MG63 (cell line): ENCODE results near the gene CUL4A. TPM values are rescaled to one million over a fixed set of nuclear protein-coding genes. Genes with fewer than 3 reads are reported as not detected.
A peak's percentile ranks its signal among the peaks of the same experiment; 100 is the strongest.

Experiments used
- DNase-seq: peaks from one replicate; pipeline ENCODE4 v3.0.0-alpha.2; 2020
- H3K27me3 ChIP-seq: fragments of 250-450 bp; sonication (Bioruptor Pico); 2 replicates; pipeline ENCODE4 v1.5.1; 2020; ENCODE audit warnings: mild to moderate bottlenecking, moderate library complexity
- H3K36me3 ChIP-seq: fragments of 250-450 bp; sonication (Bioruptor Pico); 2 replicates; pipeline ENCODE4 v1.5.1; 2020; ENCODE audit warnings: mild to moderate bottlenecking, moderate library complexity
- H3K4me3 ChIP-seq: fragments of 250-450 bp; sonication (Bioruptor Pico); 2 replicates; pipeline ENCODE4 v1.5.1; 2020; ENCODE audit warnings: mild to moderate bottlenecking, moderate library complexity
- H3K9me3 ChIP-seq: fragments of 250-450 bp; sonication (Bioruptor Pico); 2 replicates; pipeline ENCODE4 v1.5.1; 2020; ENCODE audit warnings: mild to moderate bottlenecking, moderate library complexity
- total RNA-seq: library from RNA; depleted of rRNA; stranded (reverse); fragments of >200 nt; shearing (Covaris generic); gene quantifications from 2 replicates; pipeline ENCODE4 v1.2.3, GENCODE V29; 2014; ENCODE audit warnings: low replicate concordance

CUL4A gene
- total RNA-seq, 1 experiment from 2014 or later, result 157 TPM

DNA sequence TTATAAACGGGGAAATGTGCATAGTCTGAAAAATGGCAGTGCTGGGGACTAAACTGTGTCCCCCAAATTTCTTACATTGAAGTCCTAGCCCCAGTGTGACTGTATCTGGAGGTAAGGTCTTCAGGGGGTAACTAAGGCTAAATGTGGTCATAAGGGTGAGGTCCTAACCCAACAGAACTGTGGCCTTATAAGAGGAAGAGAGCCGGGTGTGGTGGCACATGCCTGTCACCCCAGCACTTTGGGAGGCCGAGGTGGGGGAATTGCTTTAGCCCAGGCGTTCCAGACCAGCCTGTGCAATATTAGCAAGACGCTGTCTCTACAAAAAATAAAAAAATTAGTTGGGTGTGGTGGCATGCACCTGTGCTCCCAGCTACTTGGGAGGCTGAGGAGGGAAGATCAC, 33.1 kb upstream of the CUL4A start:
- Histone ChIP-seq H3K9me3 (no peaks in the 10 kb centered on the region), H3K36me3 (peaks cover 86% of the 10 kb centered on the region), H3K4me3 (no peak overlapping the region), H3K27me3 (no peaks in the 10 kb centered on the region)
- no peak for DNase-seq

DNA sequence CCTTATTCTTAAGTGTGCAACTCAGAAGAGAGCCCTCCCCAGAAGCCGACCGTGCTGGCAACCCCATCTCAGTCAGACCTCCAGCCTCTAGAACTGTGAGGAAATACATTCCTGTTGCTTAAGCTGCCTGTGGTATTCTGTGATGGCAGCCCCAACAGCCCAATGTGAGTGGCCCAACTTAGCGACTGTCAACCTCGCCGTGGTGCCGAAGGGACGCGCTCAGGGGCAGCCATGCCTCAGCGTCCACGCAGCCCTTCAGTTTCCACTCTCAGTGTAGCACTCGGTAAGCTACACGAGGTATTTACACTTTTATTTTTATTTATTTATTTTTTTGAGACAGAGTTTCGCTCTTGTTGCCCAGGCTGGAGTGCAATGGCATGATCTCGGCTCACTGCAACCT, 32.6 kb upstream of the CUL4A start:
- peaks cover 84% of the 10 kb centered on the region for H3K36me3 ChIP-seq

DNA sequence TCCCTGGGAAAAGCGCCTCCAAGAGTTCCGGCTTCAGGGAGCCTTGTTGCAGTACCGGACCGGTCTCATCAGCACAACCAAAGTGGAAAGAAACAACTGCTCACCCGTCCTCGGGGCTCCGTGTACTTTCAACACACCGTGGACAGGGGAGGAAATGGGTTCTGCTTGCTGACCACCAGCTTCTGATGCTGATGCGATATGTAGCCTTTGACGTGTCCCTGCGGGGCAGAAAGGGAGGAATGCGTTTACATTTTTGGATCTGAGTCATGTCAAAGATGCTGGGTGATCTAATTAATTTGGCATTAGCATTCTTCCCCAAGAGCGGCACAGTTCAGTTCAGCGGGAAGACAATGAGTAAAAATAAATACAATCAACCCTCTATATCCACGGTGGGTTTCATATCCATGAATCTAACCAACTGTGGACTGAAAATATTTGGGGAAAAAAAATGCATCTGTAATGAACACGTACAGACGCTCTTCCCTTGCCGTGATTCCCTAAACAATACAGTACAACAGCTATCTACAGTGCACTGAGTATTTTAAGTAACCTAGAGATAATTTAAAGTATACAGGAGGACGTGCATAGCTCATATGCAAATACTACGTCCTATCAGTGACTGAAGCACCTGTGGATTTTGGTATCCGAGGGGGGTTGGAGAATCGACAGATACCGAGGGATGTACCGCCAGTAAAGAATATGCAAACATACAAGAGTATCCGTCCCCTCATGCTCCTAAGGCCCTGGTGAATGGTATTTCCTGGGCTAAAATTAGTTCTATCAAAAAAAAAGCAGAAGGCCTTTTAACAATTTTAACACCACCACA, 31.1 kb upstream of the CUL4A start:
- Histone ChIP-seq H3K27me3 (no peaks in the 10 kb centered on the region), H3K4me3 (no peak overlapping the region)

More for the DNA sequence above, 32.6 kb upstream of the CUL4A start:
- no peaks in the 10 kb centered on the region for H3K9me3 ChIP-seq
- no peaks in the 10 kb centered on the region for H3K27me3 ChIP-seq
- no peak overlapping the region for H3K4me3 ChIP-seq
- no peak for DNase-seq

DNA sequence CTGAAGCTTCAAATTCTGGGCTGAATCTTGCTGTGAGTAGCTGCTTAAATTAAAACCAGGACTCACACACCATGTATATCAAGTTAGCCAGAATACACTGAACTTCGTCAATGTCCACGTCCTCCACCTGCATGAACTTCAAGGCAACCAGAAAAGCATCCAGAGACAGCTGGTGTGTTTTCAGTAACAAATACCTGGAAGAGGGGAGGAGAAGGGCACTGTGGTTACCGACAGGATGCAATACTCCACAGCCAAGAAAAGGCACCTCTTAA, 30.6 kb upstream of the CUL4A start:
- no peaks in the 10 kb centered on the region for H3K9me3 ChIP-seq
- peaks cover 88% of the 10 kb centered on the region for H3K36me3 ChIP-seq
- H3K27me3 ChIP-seq, result no peaks in the 10 kb centered on the region
- no peak for DNase-seq
- no peak overlapping the region for H3K4me3 ChIP-seq

More for the DNA sequence above, 31.1 kb upstream of the CUL4A start:
- peak; percentile 64 for DNase-seq
- H3K36me3 ChIP-seq, result peaks cover 87% of the 10 kb centered on the region
- no peaks in the 10 kb centered on the region for H3K9me3 ChIP-seq

DNA sequence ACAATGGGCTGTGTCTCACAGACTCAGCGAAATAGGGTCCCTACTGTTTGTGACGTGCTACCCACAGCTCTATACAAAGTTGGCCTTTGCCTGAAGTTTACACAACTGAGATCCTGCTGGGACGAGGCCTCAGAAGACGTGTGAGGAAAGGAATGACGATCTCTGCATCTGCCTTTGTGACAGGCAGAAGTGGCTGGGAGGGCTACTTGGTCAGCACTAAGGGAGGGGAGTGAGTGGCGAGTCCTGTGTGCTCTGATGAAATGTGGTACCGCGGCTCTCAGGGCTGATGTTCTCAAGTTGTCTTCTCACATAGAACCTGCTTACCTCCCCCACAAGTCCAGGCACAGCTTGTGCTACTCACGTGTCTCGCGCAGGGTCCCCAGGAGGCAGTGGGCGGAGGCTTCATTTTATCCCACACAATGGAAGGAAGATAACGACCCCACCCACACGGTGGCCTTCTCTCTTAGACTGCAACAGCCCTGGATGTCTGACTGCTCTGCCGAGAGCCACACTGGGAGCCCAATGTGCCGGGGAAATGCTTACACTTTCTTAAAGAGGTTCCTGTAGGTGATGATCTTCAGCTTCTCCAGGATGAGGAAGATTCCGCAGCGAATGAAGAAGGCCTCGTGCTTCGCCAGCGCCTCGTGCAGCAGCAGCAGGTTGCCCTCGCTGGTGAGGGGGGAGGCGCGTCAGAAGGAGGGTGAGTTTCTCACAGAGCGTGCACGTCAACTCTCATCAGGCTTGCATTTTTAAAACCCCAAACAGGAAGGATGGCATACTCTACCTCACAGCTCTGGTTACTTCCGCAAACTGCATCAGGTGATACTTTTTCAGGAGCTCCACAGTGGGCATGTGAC, 29.8 kb upstream of the CUL4A start:
- H3K36me3 ChIP-seq, result peaks cover 92% of the 10 kb centered on the region
- no peak for DNase-seq

DNA sequence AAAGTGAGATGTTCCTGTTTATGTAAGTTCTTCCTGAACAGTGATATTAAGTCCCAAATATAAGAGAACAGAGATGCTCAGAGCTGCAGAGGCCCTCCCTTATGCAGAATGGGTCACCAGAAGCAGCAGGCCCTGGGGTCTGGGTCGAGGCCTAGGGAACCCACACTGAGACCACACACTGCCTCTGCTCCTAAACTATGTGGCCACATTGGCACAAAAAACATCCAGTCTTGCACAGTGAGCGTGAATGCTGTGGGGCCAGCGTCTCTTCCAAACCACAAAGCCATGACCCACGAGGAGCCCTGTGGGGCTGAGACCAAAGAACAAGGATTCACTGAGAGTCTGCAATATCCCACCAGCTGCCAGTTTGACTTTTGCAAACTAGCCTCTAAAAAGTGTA, 27.4 kb upstream of the CUL4A start:
- H3K36me3 ChIP-seq, result peaks cover 91% of the 10 kb centered on the region
- H3K27me3 ChIP-seq, result no peaks in the 10 kb centered on the region
- DNase-seq, result no peak
- H3K9me3 ChIP-seq, result no peaks in the 10 kb centered on the region
- no peak overlapping the region for H3K4me3 ChIP-seq

More for the DNA sequence above, 29.8 kb upstream of the CUL4A start:
- Histone ChIP-seq H3K4me3 (no peak overlapping the region), H3K9me3 (no peaks in the 10 kb centered on the region), H3K27me3 (no peaks in the 10 kb centered on the region)

DNA sequence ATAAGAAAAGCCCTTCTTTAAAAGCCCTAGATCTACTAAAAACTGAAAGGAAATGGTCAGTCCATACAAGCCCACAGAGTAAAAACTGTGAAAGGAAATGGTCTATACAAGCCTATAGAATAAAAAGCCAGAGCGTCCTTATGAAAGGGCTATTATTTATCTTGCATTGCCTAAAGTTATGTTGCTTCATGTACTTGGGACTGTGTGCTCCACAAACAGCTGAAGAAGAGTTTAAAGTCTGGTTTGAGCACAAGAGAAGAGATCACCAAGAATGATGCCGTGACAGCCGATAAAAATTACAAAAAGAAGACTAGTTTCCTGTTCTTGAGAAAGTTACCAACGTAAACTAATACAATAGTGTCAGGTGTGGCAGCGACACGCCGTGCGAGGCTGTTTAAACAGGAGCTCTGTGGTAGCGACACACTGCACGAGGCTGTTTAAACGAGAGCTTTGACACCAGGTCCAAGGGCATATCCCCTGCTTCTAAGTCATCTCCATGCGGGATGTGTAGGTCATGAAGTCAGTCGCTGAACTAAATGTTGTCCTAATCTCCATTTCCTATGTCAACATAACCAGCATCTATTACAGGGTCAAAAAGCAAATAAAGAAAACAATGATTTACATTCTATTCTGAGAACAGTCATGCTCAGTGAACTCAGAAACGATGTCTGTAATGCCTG, 25.8 kb upstream of the CUL4A start:
- H3K4me3 ChIP-seq, result no peak overlapping the region
- H3K36me3 ChIP-seq, result peaks cover 86% of the 10 kb centered on the region
- no peaks in the 10 kb centered on the region for H3K9me3 ChIP-seq
- no peak for DNase-seq
- no peaks in the 10 kb centered on the region for H3K27me3 ChIP-seq

DNA sequence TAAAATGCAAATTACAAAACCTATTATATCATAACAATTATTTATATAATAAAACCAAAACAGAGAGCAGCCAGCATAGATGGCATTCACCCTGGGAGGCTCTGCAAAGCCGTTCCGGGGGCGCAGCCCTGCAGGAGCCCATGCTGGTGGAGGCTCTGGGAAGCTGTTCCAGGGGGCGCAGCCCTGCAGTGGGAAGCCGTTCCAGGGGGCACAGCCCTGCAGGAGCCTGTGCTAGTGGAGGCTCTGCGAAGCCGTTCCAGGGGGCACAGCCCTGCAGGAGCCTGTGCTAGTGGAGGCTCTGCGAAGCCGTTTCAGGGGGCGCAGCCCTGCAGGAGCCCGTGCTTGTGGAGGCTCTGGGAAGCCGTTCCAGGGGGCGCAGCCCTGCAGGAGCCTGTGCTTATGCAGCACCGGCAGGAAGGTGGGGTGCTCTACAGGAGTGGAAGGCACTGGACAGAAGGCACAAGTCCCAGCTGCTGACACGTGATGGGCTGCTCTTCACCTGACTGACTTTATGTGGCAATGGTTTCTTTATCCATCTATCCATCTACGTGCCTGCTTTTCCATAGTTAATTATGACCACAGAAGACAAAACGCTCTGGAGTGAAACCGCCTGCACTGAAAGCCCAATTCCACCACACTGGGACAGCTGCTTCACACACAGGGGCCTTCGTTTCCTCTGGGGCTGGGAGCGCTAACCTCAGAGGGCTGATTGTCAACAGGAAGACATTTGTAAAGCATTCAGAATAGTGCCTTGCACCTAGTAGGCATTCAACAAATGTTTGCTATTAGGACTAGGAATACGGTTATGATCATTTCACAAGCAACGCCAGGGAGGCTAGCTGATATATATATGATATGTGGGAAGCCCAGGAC, 24.6 kb upstream of the CUL4A start:
- Histone ChIP-seq H3K27me3 (no peaks in the 10 kb centered on the region), H3K4me3 (no peak overlapping the region), H3K36me3 (peaks cover 86% of the 10 kb centered on the region), H3K9me3 (no peaks in the 10 kb centered on the region)
- DNase-seq, result no peak

DNA sequence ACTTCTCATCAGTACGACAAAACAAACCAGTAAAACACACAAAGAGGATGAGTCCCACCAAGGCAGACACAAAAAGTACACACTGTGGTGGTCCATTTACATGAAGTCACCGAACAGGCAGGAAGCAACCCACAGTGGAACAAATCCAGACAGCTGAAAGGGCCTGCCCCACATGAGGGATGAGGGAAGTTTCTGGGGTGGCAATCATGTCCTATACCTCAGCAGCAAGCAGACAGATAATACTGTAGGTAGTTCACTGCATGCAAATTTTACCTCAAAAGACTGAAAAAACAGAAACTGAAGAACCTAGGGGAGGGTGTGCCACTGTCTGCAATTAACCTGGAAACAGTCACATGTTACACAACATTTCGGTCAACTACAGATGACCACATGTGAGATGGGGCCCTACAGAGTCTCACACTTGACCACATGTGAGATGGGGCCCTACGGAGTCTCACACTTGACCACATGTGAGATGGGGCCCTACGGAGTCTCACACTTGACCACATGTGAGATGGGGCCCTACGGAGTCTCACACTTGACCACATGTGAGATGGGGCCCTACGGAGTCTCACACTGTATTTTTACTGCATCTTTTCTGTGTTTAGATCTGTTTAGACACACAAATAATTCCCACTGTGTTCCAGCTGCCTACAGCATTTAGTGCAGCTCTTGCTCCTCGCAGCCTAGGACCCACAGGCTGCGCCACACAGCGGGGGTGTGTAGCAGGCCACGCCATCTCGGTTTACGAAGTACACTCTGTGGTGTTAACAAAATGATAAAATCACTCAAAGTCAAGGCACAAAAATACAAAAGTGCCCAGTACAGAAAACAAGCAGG, 23.1 kb upstream of the CUL4A start:
- Histone ChIP-seq H3K36me3 (peaks cover 84% of the 10 kb centered on the region), H3K27me3 (no peaks in the 10 kb centered on the region), H3K4me3 (peak overlapping the region; percentile 24; the same call in 1 of the 2 replicates), H3K9me3 (no peaks in the 10 kb centered on the region)
- no peak for DNase-seq

DNA sequence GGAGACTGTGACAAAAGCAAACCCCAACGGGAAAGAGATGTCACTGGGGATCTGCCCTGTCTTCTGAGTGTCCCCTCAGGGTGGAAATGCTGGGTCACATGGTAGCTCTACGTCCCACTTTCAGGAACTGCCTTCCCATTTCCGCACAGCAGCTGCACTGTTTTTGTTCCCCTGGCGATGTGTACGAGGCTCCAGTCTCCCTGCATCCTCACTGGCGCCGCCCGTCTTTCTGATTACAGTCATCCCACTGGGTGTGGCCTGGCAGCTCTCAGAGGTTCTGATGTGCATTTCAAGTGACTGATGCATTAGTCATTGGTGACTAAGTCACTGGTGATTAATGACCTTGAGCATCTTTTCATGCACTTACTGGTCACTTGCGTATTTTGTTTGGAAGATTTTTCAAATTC, 22.1 kb upstream of the CUL4A start:
- Histone ChIP-seq H3K27me3 (no peaks in the 10 kb centered on the region), H3K4me3 (peak overlapping the region; percentile 24), H3K36me3 (peaks cover 86% of the 10 kb centered on the region), H3K9me3 (no peaks in the 10 kb centered on the region)
- peak; percentile 98 for DNase-seq

DNA sequence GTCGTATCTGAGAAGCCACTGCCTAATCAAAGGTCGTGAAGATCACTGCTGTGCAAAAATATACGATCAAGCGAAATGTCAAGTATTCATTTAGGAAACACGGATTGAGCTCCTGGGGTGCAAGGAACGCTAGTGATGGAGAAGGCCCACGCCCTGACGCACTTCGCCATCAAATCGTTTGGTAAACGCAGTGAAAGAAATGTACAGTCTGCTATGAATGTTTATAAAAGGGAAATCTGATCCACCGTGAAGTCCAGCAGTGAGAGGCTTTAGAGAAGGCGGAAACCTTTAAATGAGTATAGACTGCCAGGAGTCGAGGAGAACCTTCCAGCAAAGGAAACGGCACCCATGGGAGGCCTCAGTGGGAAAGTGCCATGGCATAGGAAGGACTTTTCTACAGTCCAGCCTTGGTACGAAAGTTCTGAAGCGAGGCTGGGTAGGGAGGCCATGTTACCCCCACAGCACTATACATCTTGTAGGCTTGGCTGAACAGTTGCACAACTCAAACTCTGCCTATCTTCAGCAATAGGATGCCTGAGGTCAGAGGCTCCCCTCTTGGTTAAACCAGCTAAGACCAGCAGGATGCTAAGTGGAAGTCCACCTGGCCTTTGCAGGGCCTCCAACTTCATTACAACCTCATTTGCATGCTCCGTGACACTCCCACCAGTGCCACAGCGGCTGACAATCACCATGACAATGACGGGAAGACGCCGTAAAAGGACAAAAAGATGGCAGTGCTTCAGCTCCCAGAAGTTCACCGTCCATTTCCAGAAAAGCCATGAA, 21.3 kb upstream of the CUL4A start:
- Histone ChIP-seq H3K27me3 (no peaks in the 10 kb centered on the region), H3K4me3 (no peak overlapping the region), H3K36me3 (peaks cover 83% of the 10 kb centered on the region), H3K9me3 (no peaks in the 10 kb centered on the region)
- DNase-seq, result peak; percentile 34

DNA sequence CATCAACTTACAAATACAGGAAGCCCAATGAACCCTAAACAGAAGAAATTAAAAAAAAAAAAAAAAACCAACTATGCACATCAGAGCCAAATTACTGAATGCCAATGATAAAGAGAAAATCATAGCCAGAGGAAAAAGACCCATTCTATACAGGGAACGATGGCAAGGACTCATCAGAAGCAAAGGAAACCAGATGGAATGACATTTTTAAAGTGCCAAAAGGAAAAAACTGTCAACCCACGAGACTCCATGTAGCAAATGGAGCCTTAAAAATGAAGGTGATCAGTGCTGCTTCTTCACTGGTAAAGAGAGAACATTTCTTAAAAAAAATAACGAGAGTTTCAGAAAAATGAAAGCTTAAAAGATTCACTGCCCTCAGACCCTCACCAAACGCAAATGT, 19.2 kb upstream of the CUL4A start:
- no peak for DNase-seq
- no peaks in the 10 kb centered on the region for H3K27me3 ChIP-seq
- H3K9me3 ChIP-seq, result no peaks in the 10 kb centered on the region
- H3K4me3 ChIP-seq, result no peak overlapping the region
- peaks cover 83% of the 10 kb centered on the region for H3K36me3 ChIP-seq

DNA sequence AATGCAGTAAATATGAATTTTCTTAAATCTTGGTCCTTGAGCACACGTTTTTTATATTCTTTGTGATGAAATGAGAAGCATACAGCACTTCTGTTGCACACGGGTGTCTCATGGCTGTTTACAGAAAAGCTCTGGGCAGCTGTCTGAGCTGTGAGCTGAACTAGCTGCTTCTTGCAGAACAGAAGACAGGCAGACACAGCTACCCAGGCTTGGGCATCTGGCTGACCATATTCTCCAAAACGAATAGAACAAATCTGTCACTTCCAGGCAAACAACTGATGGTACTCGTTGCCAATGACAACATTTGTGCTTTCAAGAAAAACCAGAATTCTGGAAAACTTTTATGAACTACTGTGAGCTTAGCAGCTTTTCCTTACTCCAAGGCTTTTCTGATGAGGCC, 17.1 kb upstream of the CUL4A start:
- Histone ChIP-seq H3K36me3 (peaks cover 85% of the 10 kb centered on the region), H3K4me3 (no peak overlapping the region), H3K9me3 (no peaks in the 10 kb centered on the region), H3K27me3 (no peaks in the 10 kb centered on the region)
- DNase-seq, result no peak

DNA sequence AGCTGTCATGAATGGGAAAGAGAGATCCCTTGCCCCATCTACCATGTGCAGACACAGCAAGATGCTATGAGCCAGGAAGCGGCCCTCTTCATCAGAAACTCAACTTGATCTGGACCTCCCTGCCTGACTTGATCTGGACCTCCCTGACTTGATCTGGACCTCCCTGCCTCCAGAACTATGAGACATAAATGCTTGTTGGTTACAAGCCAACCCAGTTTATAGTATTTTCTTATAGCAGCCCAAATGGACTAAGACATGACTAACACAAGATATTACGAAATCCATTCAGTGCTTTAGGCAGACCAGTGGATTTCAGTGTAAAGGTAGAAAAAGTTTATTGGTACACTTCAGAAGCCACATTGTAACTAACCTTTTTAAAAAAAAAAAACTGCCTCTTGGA, 16.5 kb upstream of the CUL4A start:
- no peak for DNase-seq
- peaks cover 89% of the 10 kb centered on the region for H3K36me3 ChIP-seq
- no peaks in the 10 kb centered on the region for H3K9me3 ChIP-seq
- no peak overlapping the region for H3K4me3 ChIP-seq
- no peaks in the 10 kb centered on the region for H3K27me3 ChIP-seq

DNA sequence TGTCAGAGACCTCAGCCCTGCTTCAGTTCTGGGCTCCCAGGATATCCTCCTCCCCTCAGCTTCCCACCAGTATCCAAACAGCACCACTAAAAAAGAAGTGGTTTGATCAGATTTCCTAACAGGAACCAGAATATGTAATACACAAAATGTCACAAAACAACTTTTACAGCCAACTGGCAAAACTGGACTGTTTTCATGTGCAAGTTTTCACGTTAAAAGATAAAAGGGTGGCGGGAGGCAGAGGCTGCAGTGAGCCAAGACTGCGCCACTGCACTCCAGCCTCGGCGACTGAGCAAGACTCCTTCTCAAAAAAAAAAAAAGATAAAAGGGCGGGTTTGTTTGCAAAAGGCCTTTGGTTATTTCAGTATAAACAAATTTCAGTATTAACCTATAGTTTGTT, 14.1 kb upstream of the CUL4A start:
- no peaks in the 10 kb centered on the region for H3K27me3 ChIP-seq
- H3K4me3 ChIP-seq, result no peak overlapping the region
- H3K36me3 ChIP-seq, result peaks cover 90% of the 10 kb centered on the region
- no peaks in the 10 kb centered on the region for H3K9me3 ChIP-seq
- DNase-seq, result no peak
